IgD-negative memory B cell (primary cell): ENCODE data around the gene KCNMB2. TPM values are rescaled to one million over a fixed set of nuclear protein-coding genes. Genes with fewer than 3 reads are reported as not detected.
"Not testable (repeated sequence)": the region's sequence is repeated elsewhere in the genome, so short reads cannot be mapped to it uniquely, and the experiment has no call there.

Experiments
- H3K27ac Mint-ChIP-seq, 3 donors: one replicate each; pipeline ENCODE4 v1.8.0; 2020 to 2022; ENCODE audit warnings: mild to moderate bottlenecking in 3 of 3, mixed read lengths in 3 of 3, moderate library complexity in 1 of 3
- H3K27me3 Mint-ChIP-seq: one replicate; pipeline ENCODE4 v1.8.0; 2021; ENCODE audit warnings: mixed read lengths
- H3K36me3 Mint-ChIP-seq: one replicate; pipeline ENCODE4 v1.8.0; 2020; ENCODE audit warnings: mild to moderate bottlenecking, mixed read lengths
- H3K4me1 Mint-ChIP-seq, 3 donors: one replicate each; pipeline ENCODE4 v1.8.0; 2020 to 2022; ENCODE audit warnings: mixed read lengths in 3 of 3, mild to moderate bottlenecking in 1 of 3
- H3K4me3 Mint-ChIP-seq, 4 donors: one replicate each; pipeline ENCODE4 v1.8.0; 2020 to 2022; ENCODE audit warnings: mild to moderate bottlenecking in 4 of 4, mixed read lengths in 4 of 4, moderate library complexity in 3 of 4
- H3K9me3 Mint-ChIP-seq, 3 donors: one replicate each; pipeline ENCODE4 v1.8.0; 2020 to 2021; ENCODE audit warnings: mixed read lengths in 3 of 3, mild to moderate bottlenecking in 1 of 3
- polyA plus RNA-seq: library from polyadenylated mRNA; unstranded; fragments of 300-500 nt; fragmentation: Illumina TruSeq; gene quantifications from one replicate; pipeline ENCODE4 v1.2.3, GENCODE V29; 2021

KCNMB2 gene
- polyA plus RNA-seq, 1 donor from 2014 or later: not detected

DNA sequence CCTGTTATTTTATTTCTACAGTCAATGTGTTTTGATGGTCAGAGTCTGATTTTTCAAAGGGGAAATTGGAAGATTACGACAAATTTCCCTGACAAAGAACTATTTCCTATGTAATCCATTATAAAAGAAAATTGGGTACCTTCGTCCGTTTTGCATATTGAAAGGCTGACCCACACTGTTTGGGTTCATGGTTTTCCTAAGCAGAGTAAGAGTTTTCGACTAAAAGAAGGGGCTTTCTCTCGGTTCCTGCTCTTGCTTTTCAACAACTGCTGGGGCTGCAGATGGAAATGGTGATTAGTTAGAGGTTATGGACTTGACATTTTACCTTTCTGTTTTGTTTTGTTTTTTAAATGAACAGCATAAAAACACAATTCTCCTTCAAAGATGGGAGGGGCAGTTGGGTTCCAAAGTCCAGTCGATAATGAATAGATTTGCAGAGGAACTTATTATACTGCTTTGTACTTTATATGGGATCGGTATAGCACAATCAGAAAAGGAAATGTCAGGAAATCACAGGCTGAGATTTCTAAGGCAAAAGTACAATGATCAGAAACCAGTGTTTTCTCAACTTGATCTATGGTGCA lies 978 bp downstream of the KCNMB2 start:
- peaks cover 0 to 6% (median 0%) of the 10 kb centered on the region in 3 donors for H3K9me3 Mint-ChIP-seq
- H3K4me3 Mint-ChIP-seq: no peak overlapping the region
- peaks cover 16% of the 10 kb centered on the region for H3K27me3 Mint-ChIP-seq
- peaks cover 2% of the 10 kb centered on the region for H3K36me3 Mint-ChIP-seq
- H3K27ac Mint-ChIP-seq: no peak overlapping the region
- peaks cover 0 to 10% (median 6%) of the 10 kb centered on the region in 3 donors for H3K4me1 Mint-ChIP-seq

- Mint-ChIP-seq H3K4me3 (no peak overlapping the region), H3K27me3 (peaks cover 16% of the 10 kb centered on the region), H3K9me3 (peaks cover 0 to 6% (median 0%) of the 10 kb centered on the region in 3 donors), H3K4me1 (peaks cover 0 to 10% (median 6%) of the 10 kb centered on the region in 3 donors), H3K36me3 (peaks cover 2% of the 10 kb centered on the region), H3K27ac (no peak overlapping the region)
Measured at GRCh38 chr3:178538056-178538455, 1.8 kb downstream of the KCNMB2 start.

DNA sequence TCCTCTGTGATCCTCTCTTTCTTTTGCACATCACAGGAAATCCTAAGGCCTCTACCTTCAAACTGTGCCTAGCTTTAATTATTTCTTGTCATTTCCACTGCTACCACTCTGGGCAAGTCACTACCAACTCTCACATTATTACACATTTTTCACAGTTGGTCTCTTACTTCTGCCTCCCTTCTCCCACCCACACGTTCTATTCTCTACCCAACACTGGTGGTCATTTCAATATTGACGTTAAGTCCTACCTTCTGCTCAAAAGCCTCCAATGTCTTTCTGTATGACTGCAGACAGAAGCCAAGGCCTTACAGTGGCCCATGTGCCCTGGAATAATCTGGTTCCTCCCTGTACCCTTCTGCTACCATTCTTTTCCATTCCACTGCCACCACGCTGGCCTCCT lies 3.9 kb downstream of the KCNMB2 start:
- Mint-ChIP-seq H3K27ac (no peak overlapping the region), H3K27me3 (peaks cover 12% of the 10 kb centered on the region)

DNA sequence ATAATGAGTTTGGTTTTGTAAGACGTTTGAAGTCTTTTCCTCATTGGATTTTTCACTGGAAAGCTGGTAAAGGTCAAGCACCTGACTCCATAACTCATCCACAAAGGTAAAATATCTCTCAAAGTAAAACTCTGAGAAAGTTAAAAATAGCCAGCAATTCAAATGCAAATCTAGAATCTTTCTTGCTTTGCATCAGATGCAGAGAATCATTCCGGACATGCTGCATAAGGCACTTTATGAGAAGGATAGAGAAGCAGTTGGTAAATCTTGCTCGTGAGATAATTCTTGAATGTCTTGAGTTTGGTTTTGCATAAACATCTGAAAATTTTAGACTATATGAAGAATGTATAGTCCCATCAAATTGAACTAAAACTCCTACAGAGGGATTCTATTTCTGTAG lies 9.1 kb downstream of the KCNMB2 start:
- H3K27me3 Mint-ChIP-seq: no peaks in the 10 kb centered on the region
- H3K27ac Mint-ChIP-seq: no peak overlapping the region
- peaks cover 0 to 4% (median 0%) of the 10 kb centered on the region in 3 donors for H3K9me3 Mint-ChIP-seq
- H3K4me3 Mint-ChIP-seq: no peak overlapping the region
- H3K4me1 Mint-ChIP-seq: peaks cover 0 to 2% (median 0%) of the 10 kb centered on the region in 3 donors
- H3K36me3 Mint-ChIP-seq: no peaks in the 10 kb centered on the region

More for the DNA sequence above, 3.9 kb downstream of the KCNMB2 start:
- Mint-ChIP-seq H3K4me1 (peaks cover 0 to 10% (median 6%) of the 10 kb centered on the region in 3 donors), H3K36me3 (no peaks in the 10 kb centered on the region), H3K9me3 (peaks cover 0 to 6% (median 0%) of the 10 kb centered on the region in 3 donors), H3K4me3 (no peak overlapping the region)

DNA sequence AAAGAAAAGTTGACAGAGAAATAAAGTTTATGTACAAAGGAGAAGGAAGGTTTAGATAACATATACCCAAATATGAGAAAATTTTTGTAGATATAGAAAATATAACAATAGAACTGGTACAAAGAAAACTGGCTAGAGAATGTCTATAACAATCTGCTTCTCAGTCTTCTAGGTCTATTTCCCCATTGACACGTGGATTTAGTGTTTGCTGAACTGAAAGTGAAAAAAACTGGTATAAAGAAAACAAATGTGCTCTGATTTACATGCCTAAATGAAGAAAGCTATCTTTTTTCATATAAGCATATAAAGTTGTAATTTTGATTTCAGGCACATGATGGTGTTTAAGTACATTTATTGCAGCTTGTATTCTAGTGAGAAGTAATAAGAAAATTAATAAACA lies 9.8 kb downstream of the KCNMB2 start:
- H3K27ac Mint-ChIP-seq: no peak overlapping the region
- H3K4me1 Mint-ChIP-seq: peaks cover 0 to 2% (median 0%) of the 10 kb centered on the region in 3 donors
- no peaks in the 10 kb centered on the region for H3K36me3 Mint-ChIP-seq
- H3K9me3 Mint-ChIP-seq: no peaks in the 10 kb centered on the region
- no peak overlapping the region for H3K4me3 Mint-ChIP-seq
- no peaks in the 10 kb centered on the region for H3K27me3 Mint-ChIP-seq

DNA sequence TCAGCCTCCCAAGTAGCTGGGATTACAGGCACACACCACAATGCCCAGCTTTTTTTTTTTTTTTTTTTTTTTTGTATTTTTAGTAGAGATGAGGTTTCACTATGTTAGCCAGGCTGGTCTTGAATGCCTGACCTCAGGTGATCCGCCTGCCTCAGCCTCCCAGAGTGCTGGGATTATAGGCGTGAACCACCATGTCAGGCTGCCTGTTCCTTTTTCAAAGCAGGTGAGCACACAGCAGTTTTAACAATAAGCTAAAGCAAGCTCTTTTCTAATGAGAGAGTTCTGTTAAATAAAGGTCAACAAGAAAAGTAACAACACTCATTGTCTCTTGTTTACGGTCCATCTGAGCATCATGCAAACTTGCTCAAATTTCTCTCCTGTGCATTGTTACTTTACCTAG lies 13.2 kb downstream of the KCNMB2 start:
- H3K9me3 Mint-ChIP-seq, H3K27ac Mint-ChIP-seq, H3K4me3 Mint-ChIP-seq, H3K4me1 Mint-ChIP-seq, H3K36me3 Mint-ChIP-seq, H3K27me3 Mint-ChIP-seq: not testable (repeated sequence)

- Mint-ChIP-seq H3K4me3 (no peak overlapping the region), H3K27me3 (no peaks in the 10 kb centered on the region), H3K27ac (no peak overlapping the region), H3K9me3 (peaks cover 0 to 2% (median 0%) of the 10 kb centered on the region in 3 donors), H3K4me1 (no peaks in the 10 kb centered on the region), H3K36me3 (peaks cover 2% of the 10 kb centered on the region)
Measured at GRCh38 chr3:178551916-178552321, 15.7 kb downstream of the KCNMB2 start.

GRCh38 chr3:178558637-178559036 lies 22.4 kb downstream of the KCNMB2 start:
- peak overlapping the region in 1 of 3 donors; percentile 17 for H3K27ac Mint-ChIP-seq
- peaks cover 0 to 2% (median 0%) of the 10 kb centered on the region in 3 donors for H3K9me3 Mint-ChIP-seq
- H3K36me3 Mint-ChIP-seq: peaks cover 6% of the 10 kb centered on the region
- no peak overlapping the region for H3K4me3 Mint-ChIP-seq
- H3K4me1 Mint-ChIP-seq: no peaks in the 10 kb centered on the region
- H3K27me3 Mint-ChIP-seq: peaks cover 4% of the 10 kb centered on the region

DNA sequence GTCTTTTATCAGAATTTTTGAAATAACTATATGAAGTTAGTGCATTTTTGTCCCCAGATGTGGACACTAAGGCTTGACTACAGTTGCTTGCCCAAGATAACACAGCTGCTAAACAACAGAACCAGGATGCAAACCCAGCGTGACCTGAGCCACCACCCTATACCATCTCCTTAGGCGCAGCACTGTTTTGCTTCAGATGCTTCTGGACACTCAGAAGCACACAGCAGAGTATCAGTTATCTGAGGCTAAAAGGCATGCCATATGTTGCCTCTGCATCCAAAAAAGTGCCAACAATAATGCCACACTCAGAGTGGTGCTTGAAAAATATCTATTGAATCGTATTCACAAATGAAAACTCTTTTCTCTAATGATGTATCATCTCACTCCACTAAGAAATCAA lies 24.5 kb downstream of the KCNMB2 start:
- peaks cover 5% of the 10 kb centered on the region for H3K36me3 Mint-ChIP-seq
- H3K4me1 Mint-ChIP-seq: no peaks in the 10 kb centered on the region
- peaks cover 0 to 2% (median 0%) of the 10 kb centered on the region in 3 donors for H3K9me3 Mint-ChIP-seq
- H3K4me3 Mint-ChIP-seq: no peak overlapping the region
- peaks cover 4% of the 10 kb centered on the region for H3K27me3 Mint-ChIP-seq
- no peak overlapping the region for H3K27ac Mint-ChIP-seq

DNA sequence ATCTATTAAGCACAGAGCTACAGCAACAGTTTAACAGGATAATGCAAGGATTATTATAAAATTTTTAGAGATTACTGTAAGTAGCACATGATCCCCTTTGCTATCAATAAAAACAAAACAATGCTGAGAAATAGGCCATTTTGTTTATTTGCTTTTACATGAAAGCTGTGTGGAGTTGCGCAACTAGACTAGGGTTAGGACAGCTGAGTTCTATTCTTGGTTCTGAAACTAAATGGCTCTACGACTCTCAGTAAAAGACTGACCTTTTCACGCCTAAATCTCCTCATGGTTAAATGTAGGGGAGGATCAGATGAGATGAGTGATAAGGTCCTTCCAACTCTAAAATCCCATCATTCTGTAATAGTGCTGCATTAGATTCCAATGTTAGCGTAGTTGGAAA lies 25.0 kb downstream of the KCNMB2 start:
- H3K36me3 Mint-ChIP-seq: peaks cover 4% of the 10 kb centered on the region
- peaks cover 4% of the 10 kb centered on the region for H3K27me3 Mint-ChIP-seq
- peaks cover 0 to 2% (median 0%) of the 10 kb centered on the region in 3 donors for H3K9me3 Mint-ChIP-seq
- H3K4me3 Mint-ChIP-seq: no peak overlapping the region
- no peak overlapping the region for H3K27ac Mint-ChIP-seq
- no peaks in the 10 kb centered on the region for H3K4me1 Mint-ChIP-seq

DNA sequence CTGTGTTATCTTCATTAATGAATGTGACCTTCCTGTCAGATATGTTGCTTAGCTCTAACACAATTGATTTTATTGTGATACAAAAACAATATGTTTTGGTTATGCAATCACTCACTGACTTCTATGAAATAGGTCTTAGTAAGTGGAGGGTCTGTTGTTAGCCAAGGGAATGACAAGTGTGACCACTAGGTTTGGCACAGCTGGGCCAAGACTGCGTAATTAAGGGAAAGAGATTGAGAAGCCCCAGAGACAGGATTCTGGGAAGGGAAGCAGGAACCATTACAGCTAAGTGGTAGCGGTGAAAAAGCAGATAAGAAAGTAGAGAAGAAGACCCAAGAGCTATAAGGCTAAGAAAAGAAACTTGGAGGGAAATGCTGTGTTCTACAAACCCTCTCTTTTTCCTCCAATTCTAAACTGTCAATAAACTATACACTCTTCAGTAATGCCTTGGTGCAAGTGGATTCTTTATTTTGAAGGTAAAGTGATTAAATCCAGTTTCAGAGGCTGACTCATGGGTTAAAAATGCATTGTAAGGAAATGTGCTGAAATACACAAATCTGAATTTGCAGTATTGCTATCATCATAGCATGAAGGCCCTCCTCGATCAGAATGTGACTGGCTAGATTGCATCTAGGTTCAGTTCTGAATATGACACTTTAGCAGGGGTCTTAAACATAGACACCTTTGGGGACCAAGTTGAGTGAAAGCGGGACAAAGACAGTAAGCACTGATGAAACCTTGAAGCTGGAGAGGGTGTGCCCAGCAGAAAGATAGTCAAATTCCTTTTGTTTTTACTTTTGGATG lies 26.1 kb downstream of the KCNMB2 start:
- Mint-ChIP-seq H3K4me1 (no peaks in the 10 kb centered on the region), H3K27me3 (peaks cover 4% of the 10 kb centered on the region), H3K4me3 (no peak overlapping the region), H3K27ac (no peak overlapping the region), H3K36me3 (peaks cover 4% of the 10 kb centered on the region), H3K9me3 (no peaks in the 10 kb centered on the region)

DNA sequence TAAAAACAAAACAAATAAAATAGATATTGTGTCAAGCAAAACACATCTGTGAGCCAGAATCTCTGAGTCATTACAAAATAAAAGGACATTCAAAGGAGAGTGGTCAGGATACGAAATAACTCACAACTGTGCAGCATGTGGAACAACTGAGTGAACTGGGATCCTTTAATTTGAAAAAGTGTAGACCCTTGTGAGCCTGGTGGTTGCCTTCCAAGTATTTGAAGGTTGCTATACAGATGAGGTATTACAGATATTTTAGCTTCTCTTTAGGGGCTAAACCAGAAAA lies 26.7 kb downstream of the KCNMB2 start:
- H3K27ac Mint-ChIP-seq: no peak overlapping the region
- no peak overlapping the region for H3K4me3 Mint-ChIP-seq
- peaks cover 4% of the 10 kb centered on the region for H3K27me3 Mint-ChIP-seq
- no peaks in the 10 kb centered on the region for H3K4me1 Mint-ChIP-seq
- peaks cover 4% of the 10 kb centered on the region for H3K36me3 Mint-ChIP-seq
- no peaks in the 10 kb centered on the region for H3K9me3 Mint-ChIP-seq

GRCh38 chr3:178567611-178568010 lies 31.4 kb downstream of the KCNMB2 start:
- Mint-ChIP-seq H3K36me3 (peaks cover 2% of the 10 kb centered on the region), H3K4me3 (no peak overlapping the region), H3K4me1 (no peaks in the 10 kb centered on the region), H3K9me3 (no peaks in the 10 kb centered on the region), H3K27ac (no peak overlapping the region), H3K27me3 (peaks cover 5% of the 10 kb centered on the region)

DNA sequence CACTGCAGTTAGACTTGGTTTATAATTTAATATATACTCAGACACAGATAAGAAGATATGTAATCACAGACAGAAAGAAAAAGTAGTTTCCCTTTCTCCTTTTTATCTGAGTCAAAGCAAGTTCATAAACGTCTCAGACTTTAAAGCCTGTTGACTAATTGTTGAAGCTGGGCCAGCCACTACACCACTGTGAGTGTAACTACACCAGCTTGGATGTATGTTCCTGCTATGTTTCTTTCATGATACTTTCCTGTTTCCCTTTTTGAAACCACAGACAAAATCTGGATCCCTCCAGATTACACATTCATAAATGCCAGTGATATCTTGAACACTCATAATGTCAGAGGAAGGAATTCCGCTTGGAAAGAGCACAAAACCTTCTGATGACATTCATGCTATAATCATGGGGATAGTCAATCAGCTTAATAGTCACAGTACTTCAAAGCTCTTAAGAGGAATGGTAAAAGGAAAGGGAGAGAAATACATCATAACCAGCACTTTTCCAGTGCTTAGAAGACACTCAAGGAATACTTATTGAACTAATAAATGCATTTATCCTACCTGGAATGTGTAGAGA lies 32.0 kb downstream of the KCNMB2 start:
- H3K4me1 Mint-ChIP-seq: no peaks in the 10 kb centered on the region
- no peak overlapping the region for H3K27ac Mint-ChIP-seq
- H3K36me3 Mint-ChIP-seq: peaks cover 2% of the 10 kb centered on the region
- peaks cover 5% of the 10 kb centered on the region for H3K27me3 Mint-ChIP-seq
- H3K9me3 Mint-ChIP-seq: no peaks in the 10 kb centered on the region
- no peak overlapping the region for H3K4me3 Mint-ChIP-seq

DNA sequence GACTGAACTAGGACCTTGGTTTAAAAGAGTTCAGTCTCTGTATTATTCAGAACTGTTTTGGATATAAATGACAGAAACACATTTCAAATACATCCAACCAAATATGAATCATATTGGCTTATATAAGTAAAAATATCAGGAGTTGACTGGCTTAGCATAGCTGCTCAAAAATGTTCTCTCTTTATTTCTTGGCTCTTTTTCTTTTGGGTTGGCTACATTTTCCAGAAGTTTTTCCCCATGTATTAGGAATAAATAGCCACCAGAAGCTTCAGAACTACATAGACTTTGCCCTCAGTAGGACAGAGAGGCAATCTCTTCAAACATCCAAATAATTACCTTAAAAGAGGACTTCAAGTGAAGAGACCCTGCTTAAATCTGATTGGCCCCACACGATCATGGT lies 32.7 kb downstream of the KCNMB2 start:
- H3K27ac Mint-ChIP-seq: no peak overlapping the region
- peaks cover 1% of the 10 kb centered on the region for H3K36me3 Mint-ChIP-seq
- no peaks in the 10 kb centered on the region for H3K4me1 Mint-ChIP-seq
- H3K27me3 Mint-ChIP-seq: peaks cover 5% of the 10 kb centered on the region
- no peaks in the 10 kb centered on the region for H3K9me3 Mint-ChIP-seq
- H3K4me3 Mint-ChIP-seq: no peak overlapping the region

GRCh38 chr3:178569826-178570225 lies 33.6 kb downstream of the KCNMB2 start:
- no peak overlapping the region for H3K27ac Mint-ChIP-seq
- H3K27me3 Mint-ChIP-seq: peaks cover 5% of the 10 kb centered on the region
- H3K4me3 Mint-ChIP-seq: no peak overlapping the region
- H3K9me3 Mint-ChIP-seq: no peaks in the 10 kb centered on the region
- H3K36me3 Mint-ChIP-seq: peaks cover 1% of the 10 kb centered on the region
- H3K4me1 Mint-ChIP-seq: no peaks in the 10 kb centered on the region
